Skeletal muscle satellite cell (primary cell): ENCODE data around the gene STXBP3.

ENCODE experiments used
- H3K27me3 ChIP-seq: 2 replicates; pipeline ENCODE4 v1.7.0; 2013; ENCODE audit warnings: low read length; ENCODE audit not compliant: control insufficient read depth, insufficient read depth
- H3K36me3 ChIP-seq: 2 replicates; pipeline ENCODE4 v1.7.0; 2013; ENCODE audit warnings: mild to moderate bottlenecking, control low read depth, low read length; ENCODE audit not compliant: insufficient read depth
- H3K4me1 ChIP-seq: 2 replicates; pipeline ENCODE4 v1.7.0; 2013; ENCODE audit warnings: low read length; ENCODE audit not compliant: control insufficient read depth, insufficient read depth
- H3K4me2 ChIP-seq: 2 replicates; pipeline ENCODE4 v1.7.0; 2013; ENCODE audit warnings: mild to moderate bottlenecking, low read length
- H3K4me3 ChIP-seq: 2 replicates; pipeline ENCODE4 v1.7.0; 2013; ENCODE audit warnings: low read length
- H3K9ac ChIP-seq: 2 replicates; pipeline ENCODE4 v1.7.0; 2013; ENCODE audit warnings: mild to moderate bottlenecking, low read depth, low read length, moderate library complexity
- H3K9me3 ChIP-seq: replicated peaks from 2 replicates; pipeline ENCODE4 v1.7.0; 2013; ENCODE audit warnings: mild to moderate bottlenecking, control low read depth, low read length

The STXBP3 gene

GRCh38 chr1:108811611-108812010 is 65.1 kb downstream of the STXBP3 start:
- no peaks in the 10 kb centered on the region for H3K9me3 ChIP-seq
- H3K36me3 ChIP-seq: peaks cover 31% of the 10 kb centered on the region
- H3K4me2 ChIP-seq: no peak overlapping the region

GRCh38 chr1:108813326-108813725 is 66.9 kb downstream of the STXBP3 start:
- H3K9ac ChIP-seq: no peak overlapping the region
- no peak overlapping the region for H3K4me3 ChIP-seq
- peaks cover 40% of the 10 kb centered on the region for H3K4me1 ChIP-seq
- H3K36me3 ChIP-seq: peaks cover 17% of the 10 kb centered on the region
- H3K4me2 ChIP-seq: no peak overlapping the region
- H3K27me3 ChIP-seq: no peaks in the 10 kb centered on the region
- H3K9me3 ChIP-seq: no peaks in the 10 kb centered on the region

More at GRCh38 chr1:108811611-108812010, 65.1 kb downstream of the STXBP3 start:
- H3K9ac ChIP-seq: no peak overlapping the region
- peaks cover 28% of the 10 kb centered on the region for H3K4me1 ChIP-seq
- no peak overlapping the region for H3K4me3 ChIP-seq
- no peaks in the 10 kb centered on the region for H3K27me3 ChIP-seq

- Histone ChIP-seq H3K4me2 (no peak overlapping the region), H3K27me3 (no peaks in the 10 kb centered on the region), H3K4me1 (peaks cover 40% of the 10 kb centered on the region), H3K4me3 (no peak overlapping the region), H3K9ac (no peak overlapping the region), H3K9me3 (no peaks in the 10 kb centered on the region), H3K36me3 (peaks cover 11% of the 10 kb centered on the region)
These were observed 68.1 kb downstream of the STXBP3 start for GRCh38 chr1:108814343-108815125.

GRCh38 chr1:108815566-108815965 is 69.1 kb downstream of the STXBP3 start:
- no peaks in the 10 kb centered on the region for H3K27me3 ChIP-seq
- no peaks in the 10 kb centered on the region for H3K9me3 ChIP-seq
- H3K36me3 ChIP-seq: peaks cover 11% of the 10 kb centered on the region
- no peak overlapping the region for H3K4me3 ChIP-seq
- peak overlapping the region; percentile 82 for H3K9ac ChIP-seq
- peaks cover 40% of the 10 kb centered on the region for H3K4me1 ChIP-seq
- H3K4me2 ChIP-seq: peak overlapping the region; percentile 80

GRCh38 chr1:108816049-108816893 is 69.8 kb downstream of the STXBP3 start:
- peak overlapping the region; percentile 82 for H3K9ac ChIP-seq
- peak overlapping the region; percentile 59 for H3K4me3 ChIP-seq
- no peaks in the 10 kb centered on the region for H3K9me3 ChIP-seq
- peak overlapping the region; percentile 80 for H3K4me2 ChIP-seq
- H3K36me3 ChIP-seq: peaks cover 10% of the 10 kb centered on the region
- H3K4me1 ChIP-seq: peaks cover 40% of the 10 kb centered on the region
- no peaks in the 10 kb centered on the region for H3K27me3 ChIP-seq

GRCh38 chr1:108817016-108817415 is 70.5 kb downstream of the STXBP3 start:
- no peaks in the 10 kb centered on the region for H3K9me3 ChIP-seq
- H3K27me3 ChIP-seq: no peaks in the 10 kb centered on the region
- H3K4me3 ChIP-seq: peak overlapping the region; percentile 59
- H3K4me2 ChIP-seq: peak overlapping the region; percentile 80
- H3K4me1 ChIP-seq: peaks cover 40% of the 10 kb centered on the region
- peaks cover 2% of the 10 kb centered on the region for H3K36me3 ChIP-seq
- H3K9ac ChIP-seq: peak overlapping the region; percentile 82

- Histone ChIP-seq H3K9ac (no peak overlapping the region), H3K27me3 (no peaks in the 10 kb centered on the region), H3K9me3 (no peaks in the 10 kb centered on the region), H3K4me2 (no peak overlapping the region), H3K4me1 (peaks cover 40% of the 10 kb centered on the region), H3K36me3 (no peaks in the 10 kb centered on the region), H3K4me3 (no peak overlapping the region)
These were observed 71.3 kb downstream of the STXBP3 start for GRCh38 chr1:108817811-108818210.

- Histone ChIP-seq H3K4me2 (no peak overlapping the region), H3K36me3 (no peaks in the 10 kb centered on the region), H3K4me3 (no peak overlapping the region), H3K27me3 (no peaks in the 10 kb centered on the region), H3K4me1 (peaks cover 27% of the 10 kb centered on the region), H3K9ac (no peak overlapping the region), H3K9me3 (no peaks in the 10 kb centered on the region)
These were observed 73.4 kb downstream of the STXBP3 start for GRCh38 chr1:108819878-108820277.

GRCh38 chr1:108823632-108824031 is 77.2 kb downstream of the STXBP3 start:
- no peaks in the 10 kb centered on the region for H3K36me3 ChIP-seq
- H3K9me3 ChIP-seq: no peaks in the 10 kb centered on the region
- H3K27me3 ChIP-seq: no peaks in the 10 kb centered on the region
- no peak overlapping the region for H3K9ac ChIP-seq
- no peak overlapping the region for H3K4me2 ChIP-seq
- no peak overlapping the region for H3K4me3 ChIP-seq
- H3K4me1 ChIP-seq: peaks cover 9% of the 10 kb centered on the region

GRCh38 chr1:108824051-108824450 is 77.6 kb downstream of the STXBP3 start:
- Histone ChIP-seq H3K4me1 (peaks cover 13% of the 10 kb centered on the region), H3K9ac (no peak overlapping the region), H3K36me3 (no peaks in the 10 kb centered on the region)

GRCh38 chr1:108826081-108826635 is 79.7 kb downstream of the STXBP3 start:
- Histone ChIP-seq H3K4me1 (peaks cover 35% of the 10 kb centered on the region), H3K4me3 (no peak overlapping the region), H3K9me3 (no peaks in the 10 kb centered on the region), H3K9ac (no peak overlapping the region), H3K27me3 (no peaks in the 10 kb centered on the region), H3K4me2 (no peak overlapping the region), H3K36me3 (no peaks in the 10 kb centered on the region)

More at GRCh38 chr1:108824051-108824450, 77.6 kb downstream of the STXBP3 start:
- no peak overlapping the region for H3K4me2 ChIP-seq
- no peaks in the 10 kb centered on the region for H3K27me3 ChIP-seq
- H3K4me3 ChIP-seq: no peak overlapping the region
- H3K9me3 ChIP-seq: no peaks in the 10 kb centered on the region
